ENCODE data around the gene ENAM. TPM values are rescaled to one million over a fixed set of nuclear protein-coding genes. Genes with fewer than 3 reads are reported as not detected.
A peak's percentile ranks its signal among the peaks of the same experiment; 100 is the strongest.

ENAM gene
- total and polyA plus RNA-seq, 9 of the 15 experiments (the other 6 are each of a cell fraction or from before 2014, with no cell fraction given) = 0.04 to 0.09 (median 0.04) TPM; not detected in 6

DNA sequence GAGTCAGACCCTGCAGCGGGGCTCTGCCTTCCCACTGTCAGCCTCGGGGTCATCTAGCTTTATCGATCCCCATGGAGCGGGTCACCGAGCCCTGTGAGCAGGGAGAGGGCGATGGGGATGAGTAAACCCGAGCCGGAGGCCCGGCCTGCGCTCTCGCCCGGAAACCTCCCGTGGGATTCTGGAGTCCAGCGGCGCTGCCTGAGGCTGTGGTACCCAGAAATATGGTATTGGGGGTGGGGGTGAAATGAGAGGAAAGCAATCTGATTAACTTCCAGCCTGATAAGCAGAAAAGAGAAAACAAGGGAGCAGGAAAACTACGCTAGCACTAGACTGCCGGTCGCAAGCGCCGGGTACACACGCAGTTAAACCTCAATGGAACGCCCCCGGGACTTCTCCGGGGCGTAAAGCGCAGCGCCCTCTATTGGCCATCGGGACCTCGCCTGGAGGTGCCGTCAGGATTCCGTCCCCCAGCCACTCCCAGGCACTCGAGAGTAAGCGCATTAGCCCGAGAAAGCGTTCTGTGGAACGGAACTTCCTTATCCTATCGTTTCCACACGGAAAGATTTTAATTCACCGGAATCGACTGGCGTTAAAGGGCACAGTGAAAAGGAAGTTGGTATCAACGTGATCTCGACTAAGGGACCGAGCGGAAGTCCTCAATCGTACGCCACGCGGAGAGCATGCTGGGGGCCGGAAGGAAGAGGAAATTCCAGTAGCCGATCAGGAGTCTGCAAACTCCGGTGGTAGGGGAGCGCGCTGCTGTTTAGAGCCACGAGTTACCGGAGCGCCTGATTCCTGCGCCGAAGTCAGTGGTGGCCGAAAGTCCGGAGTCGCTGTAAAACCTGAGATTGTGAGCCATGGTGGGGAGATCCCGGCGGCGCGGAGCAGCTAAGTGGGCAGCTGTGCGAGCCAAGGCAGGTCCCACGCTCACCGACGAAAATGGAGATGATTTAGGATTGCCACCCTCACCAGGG, 59.6 kb downstream of the ENAM start, which contains the start of gene UTP3 (continued):
- TF ChIP-seq, protein P1, sequence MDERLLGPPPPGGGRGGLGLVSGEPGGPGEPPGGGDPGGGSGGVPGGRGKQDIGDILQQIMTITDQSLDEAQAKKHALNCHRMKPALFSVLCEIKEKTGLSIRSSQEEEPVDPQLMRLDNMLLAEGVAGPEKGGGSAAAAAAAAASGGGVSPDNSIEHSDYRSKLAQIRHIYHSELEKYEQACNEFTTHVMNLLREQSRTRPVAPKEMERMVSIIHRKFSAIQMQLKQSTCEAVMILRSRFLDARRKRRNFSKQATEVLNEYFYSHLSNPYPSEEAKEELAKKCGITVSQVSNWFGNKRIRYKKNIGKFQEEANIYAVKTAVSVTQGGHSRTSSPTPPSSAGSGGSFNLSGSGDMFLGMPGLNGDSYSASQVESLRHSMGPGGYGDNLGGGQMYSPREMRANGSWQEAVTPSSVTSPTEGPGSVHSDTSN (CRISPR knock-in tag; IDR thresholded peaks at IDR 0.05; ENCODE audit: low read depth) = no peak
- TF ChIP-seq, protein P1 (tag; conservative IDR thresholded peaks at IDR 0.05; ENCODE audit: low read depth) = no peak
- TF ChIP-seq, protein P2, sequence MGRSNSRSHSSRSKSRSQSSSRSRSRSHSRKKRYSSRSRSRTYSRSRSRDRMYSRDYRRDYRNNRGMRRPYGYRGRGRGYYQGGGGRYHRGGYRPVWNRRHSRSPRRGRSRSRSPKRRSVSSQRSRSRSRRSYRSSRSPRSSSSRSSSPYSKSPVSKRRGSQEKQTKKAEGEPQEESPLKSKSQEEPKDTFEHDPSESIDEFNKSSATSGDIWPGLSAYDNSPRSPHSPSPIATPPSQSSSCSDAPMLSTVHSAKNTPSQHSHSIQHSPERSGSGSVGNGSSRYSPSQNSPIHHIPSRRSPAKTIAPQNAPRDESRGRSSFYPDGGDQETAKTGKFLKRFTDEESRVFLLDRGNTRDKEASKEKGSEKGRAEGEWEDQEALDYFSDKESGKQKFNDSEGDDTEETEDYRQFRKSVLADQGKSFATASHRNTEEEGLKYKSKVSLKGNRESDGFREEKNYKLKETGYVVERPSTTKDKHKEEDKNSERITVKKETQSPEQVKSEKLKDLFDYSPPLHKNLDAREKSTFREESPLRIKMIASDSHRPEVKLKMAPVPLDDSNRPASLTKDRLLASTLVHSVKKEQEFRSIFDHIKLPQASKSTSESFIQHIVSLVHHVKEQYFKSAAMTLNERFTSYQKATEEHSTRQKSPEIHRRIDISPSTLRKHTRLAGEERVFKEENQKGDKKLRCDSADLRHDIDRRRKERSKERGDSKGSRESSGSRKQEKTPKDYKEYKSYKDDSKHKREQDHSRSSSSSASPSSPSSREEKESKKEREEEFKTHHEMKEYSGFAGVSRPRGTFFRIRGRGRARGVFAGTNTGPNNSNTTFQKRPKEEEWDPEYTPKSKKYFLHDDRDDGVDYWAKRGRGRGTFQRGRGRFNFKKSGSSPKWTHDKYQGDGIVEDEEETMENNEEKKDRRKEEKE (IDR thresholded peaks at IDR 0.05; ENCODE audit: borderline replicate concordance in 1 of 2, control insufficient read depth in 1 of 2, low read depth in 2 of 2, low read length in 1 of 2) = peak in 1 of 2 experiments; percentile 98; a peak in 2 of 4 replicates
- peak; percentile 66; the same call in 1 of the 2 replicates for TF ChIP-seq BRD4 (IDR thresholded peaks at IDR 0.05)
- TF ChIP-seq FOXA1 (IDR thresholded peaks at IDR 0.05; ENCODE audit: borderline replicate concordance) = no peak
- no peak for TF ChIP-seq ZNF830 (CRISPR knock-in tag; IDR thresholded peaks at IDR 0.05)
- peak; percentile 96 for TF ChIP-seq RNF2 (IDR thresholded peaks at IDR 0.05)
- TF ChIP-seq RBM39 (optimal IDR thresholded peaks at IDR 0.05; ENCODE audit: low read depth, low read length) = peak; percentile 89
- peak; percentile 70 for TF ChIP-seq TAF1 (IDR thresholded peaks at IDR 0.05; ENCODE audit: control insufficient read depth, extremely low read depth, insufficient read depth, low read length, severe bottlenecking)
- TF ChIP-seq LEF1 (IDR thresholded peaks at IDR 0.05) = no peak
- no peak for TF ChIP-seq KLF10 (CRISPR knock-in tag; IDR thresholded peaks at IDR 0.05)

All from K562 (cell line).